GM12873 (cell line): ENCODE data around the gene MAK.

ENCODE experiments used
- CTCF ChIP-seq: IDR thresholded peaks from 2 replicates; pipeline ENCODE4 v1.5.1; 2012; ENCODE audit warnings: low read depth, mild to moderate bottlenecking, moderate library complexity, low read length, control low read depth; ENCODE audit not compliant: insufficient read depth; ENCODE audit errors: missing control alignments

Gene MAK

GRCh38 chr6:10837995-10838793 is at the start of gene MAK:
TSS of gene MAK (minus strand) at chr6:10838539. CDS start at chr6:10830648, 7,891 bp downstream.
- no peak for TF ChIP-seq CTCF

GRCh38 chr6:10886691-10887502 is 48.6 kb upstream of the MAK start, which contains the start of gene SYCP2L:
TSS of gene SYCP2L (plus strand) at chr6:10887052. CDS start at chr6:10887127, 75 bp downstream.
- no peak for TF ChIP-seq CTCF

- no peak for TF ChIP-seq CTCF
These were observed 46.1 kb upstream of the MAK start for GRCh38 chr6:10884245-10884972.

GRCh38 chr6:10883312-10884244 is 45.2 kb upstream of the MAK start:
- no peak for TF ChIP-seq CTCF

- TF ChIP-seq CTCF: no peak
These were observed 44.4 kb upstream of the MAK start for GRCh38 chr6:10882657-10883171.

- TF ChIP-seq CTCF: no peak
These were observed 42.0 kb upstream of the MAK start for GRCh38 chr6:10880366-10880765.
